ENCODE data around the gene OTX2. TPM values are rescaled to one million over a fixed set of nuclear protein-coding genes. Genes with fewer than 3 reads are reported as not detected.

OTX2 gene
- total RNA-seq, 2 donors from 2014 or later, result not detected

DNA sequence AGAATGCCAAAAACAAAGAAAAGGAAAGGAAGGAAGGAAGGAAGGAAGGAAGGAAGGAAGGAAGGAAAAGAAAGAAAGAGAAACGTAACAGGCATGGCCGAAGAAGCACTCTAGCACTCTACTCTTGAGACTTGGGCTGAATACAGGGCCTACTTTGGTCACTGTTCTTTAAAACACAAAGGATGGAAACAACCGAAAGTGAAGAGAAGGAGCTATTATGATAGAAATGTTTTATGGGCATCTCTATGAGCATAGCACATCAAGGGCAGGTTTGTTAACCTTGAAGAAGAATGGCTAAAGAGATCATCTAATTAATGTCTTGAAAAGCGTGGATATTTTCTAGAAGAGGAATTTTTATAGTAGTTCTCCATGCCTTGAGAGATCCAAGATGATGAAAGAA lies 15.9 kb upstream of the OTX2 start:
- Histone ChIP-seq H3K36me3 (no peaks in the 10 kb centered on the region), H3K9me3 (no peaks in the 10 kb centered on the region), H3K27me3 (no peaks in the 10 kb centered on the region), H3K9ac (ENCODE audit: low read depth in 2 of 2, low read length in 2 of 2) (no peak overlapping the region), H3K4me3 (no peak overlapping the region), H3K4me1 (no peaks in the 10 kb centered on the region), H3K27ac (no peak overlapping the region)
- intact Hi-C loops (cut with DNase I), result no loop called here
- no peak for DNase-seq
- TF ChIP-seq CTCF (IDR thresholded peaks at IDR 0.05), result no peak

DNA sequence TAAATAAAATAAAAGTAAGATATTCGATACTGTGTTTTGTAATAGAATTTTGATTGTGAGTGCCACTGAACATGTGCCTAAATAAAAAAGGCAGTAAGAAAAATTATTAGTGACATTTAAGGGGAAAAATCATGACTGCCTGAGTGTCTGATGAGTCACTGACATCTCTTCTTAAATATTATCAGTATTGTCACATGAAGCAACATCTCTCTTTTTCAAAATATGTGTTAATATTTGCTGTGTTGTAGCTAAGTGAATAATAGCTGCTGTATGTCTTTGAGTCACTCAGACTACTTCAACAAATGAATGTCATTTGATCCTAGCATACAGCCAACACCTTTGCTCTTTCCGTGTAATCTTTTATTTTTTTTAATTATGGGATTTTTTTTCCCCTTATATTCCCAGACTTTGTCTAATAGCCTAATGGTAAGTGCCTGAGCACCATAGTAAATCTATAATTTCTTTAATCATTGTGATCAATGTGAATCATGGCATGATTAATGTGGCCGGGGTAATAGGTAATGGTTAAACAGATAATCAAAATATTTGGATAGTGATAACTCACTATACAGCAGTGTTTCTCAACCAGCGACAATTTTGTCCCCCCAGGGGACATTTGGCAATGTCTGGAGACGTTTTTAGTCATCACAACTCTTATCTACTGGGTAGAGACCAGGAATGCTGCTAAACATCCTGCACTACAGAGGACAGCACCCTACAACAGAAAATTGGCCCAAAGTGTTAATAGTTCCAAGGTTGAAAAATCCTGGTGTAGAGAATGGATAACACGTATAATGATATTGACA lies 11.7 kb upstream of the OTX2 start:
- intact Hi-C loops (cut with DNase I), result no loop called here
- no peak for TF ChIP-seq CTCF (IDR thresholded peaks at IDR 0.05)
- no peaks in the 10 kb centered on the region for H3K9me3 ChIP-seq
- no peak overlapping the region for H3K9ac ChIP-seq (ENCODE audit: low read depth in 2 of 2, low read length in 2 of 2)
- DNase-seq, result no peak
- peaks cover 21% of the 10 kb centered on the region for H3K27me3 ChIP-seq
- no peaks in the 10 kb centered on the region for H3K4me1 ChIP-seq
- H3K4me3 ChIP-seq, result no peak overlapping the region
- H3K27ac ChIP-seq, result no peak overlapping the region
- H3K36me3 ChIP-seq, result no peaks in the 10 kb centered on the region

DNA sequence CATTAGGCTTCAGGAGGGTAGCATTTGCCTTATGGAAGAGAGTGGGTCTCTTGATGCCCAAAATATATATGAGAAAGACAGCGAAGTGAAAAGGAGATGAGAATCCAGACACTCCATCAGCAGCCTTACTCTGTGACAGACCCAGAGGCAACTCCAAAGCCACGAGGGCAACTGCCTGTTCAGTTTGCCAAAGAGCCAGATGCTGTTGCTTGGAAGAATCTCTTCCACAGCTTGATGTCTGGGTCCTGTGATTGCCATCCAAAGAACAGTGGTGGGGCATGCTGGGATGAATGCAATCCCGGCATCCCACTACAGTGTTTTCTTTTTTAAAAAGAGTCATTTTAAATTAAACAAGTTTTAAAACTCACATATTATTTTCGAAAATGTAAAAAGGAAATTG lies 10.9 kb upstream of the OTX2 start:
- intact Hi-C loops (cut with DNase I), result no loop called here
- Histone ChIP-seq H3K27ac (no peak overlapping the region), H3K36me3 (no peaks in the 10 kb centered on the region), H3K9ac (ENCODE audit: low read depth in 2 of 2, low read length in 2 of 2) (no peak overlapping the region), H3K4me3 (no peak overlapping the region), H3K9me3 (no peaks in the 10 kb centered on the region), H3K4me1 (no peaks in the 10 kb centered on the region), H3K27me3 (peaks cover 29% of the 10 kb centered on the region)
- TF ChIP-seq CTCF (IDR thresholded peaks at IDR 0.05), result no peak
- no peak for DNase-seq

DNA sequence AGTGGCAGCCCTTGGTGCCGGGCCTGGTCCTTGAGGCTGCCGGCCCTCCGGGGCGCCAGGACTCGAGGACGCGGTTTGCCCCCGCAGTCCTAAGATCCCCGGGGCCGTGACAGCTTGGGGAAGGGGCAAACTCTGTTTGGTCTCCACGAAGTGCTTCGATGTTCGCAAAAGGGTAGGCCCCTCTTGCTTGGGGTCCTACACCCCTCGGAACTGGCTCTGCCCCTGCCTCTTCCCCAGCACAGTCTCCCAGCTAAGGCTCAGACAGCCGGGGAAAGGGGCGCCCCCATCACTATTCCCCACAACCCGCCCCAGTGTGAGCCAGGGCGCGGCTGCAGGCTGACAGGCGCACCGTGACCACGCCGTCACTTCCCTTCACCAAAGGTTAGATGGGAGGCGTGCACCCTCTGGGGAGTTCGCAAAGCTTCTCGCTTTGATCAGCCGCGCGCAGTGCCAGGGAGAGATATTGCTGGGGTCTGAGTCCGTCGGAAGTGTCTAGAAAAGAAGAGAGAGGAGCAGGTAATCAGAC lies 7.2 kb upstream of the OTX2 start:
- no peak overlapping the region for H3K27ac ChIP-seq
- DNase-seq, result no peak
- H3K27me3 ChIP-seq, result peaks cover 51% of the 10 kb centered on the region
- TF ChIP-seq CTCF (IDR thresholded peaks at IDR 0.05), result no peak
- intact Hi-C loops (cut with DNase I), result no loop called here
- no peaks in the 10 kb centered on the region for H3K4me1 ChIP-seq
- H3K36me3 ChIP-seq, result no peaks in the 10 kb centered on the region
- no peak overlapping the region for H3K4me3 ChIP-seq
- H3K9ac ChIP-seq (ENCODE audit: low read depth in 2 of 2, low read length in 2 of 2), result no peak overlapping the region
- no peaks in the 10 kb centered on the region for H3K9me3 ChIP-seq

GRCh38 chr14:56816574-56817391 lies 6.5 kb upstream of the OTX2 start:
- H3K36me3 ChIP-seq, result no peaks in the 10 kb centered on the region
- H3K27ac ChIP-seq, result no peak overlapping the region
- intact Hi-C loops (cut with DNase I), result no loop called here
- no peak for DNase-seq
- no peak overlapping the region for H3K9ac ChIP-seq (ENCODE audit: low read depth in 2 of 2, low read length in 2 of 2)
- no peak overlapping the region for H3K4me3 ChIP-seq
- H3K9me3 ChIP-seq, result no peaks in the 10 kb centered on the region
- no peaks in the 10 kb centered on the region for H3K4me1 ChIP-seq
- peaks cover 58% of the 10 kb centered on the region for H3K27me3 ChIP-seq
- TF ChIP-seq CTCF (IDR thresholded peaks at IDR 0.05), result no peak
